Measurements from ENCODE around the gene SMTNL1. TPM values are rescaled to one million over a fixed set of nuclear protein-coding genes. Genes with fewer than 3 reads are reported as not detected.

The SMTNL1 gene
- polyA plus RNA-seq, 2 of the 4 experiments (the other 2 are of a cell fraction) = not detected

GRCh38 chr11:57551941-57552340 lies 14.5 kb downstream of the SMTNL1 start (continued):
- no peak for TF ChIP-seq JUNB (IDR thresholded peaks at IDR 0.05)

- ChIA-PET CTCF (interaction anchor here (1.3 to 2.0 kb wide), 2 partner anchors 59 to 92 kb away, joined by 3 to 4 read pairs; no protein-coding TSS in a partner anchor), POLR2A (interaction anchor here (1.1 kb wide), 1 partner anchor 21 kb away, joined by 3 read pairs; no protein-coding TSS in a partner anchor)
- Histone ChIP-seq H3K4me1 (no peaks in the 10 kb centered on the region), H3K4me2 (no peak overlapping the region), H3K27ac (no peak overlapping the region), H3K9me3 (no peaks in the 10 kb centered on the region), H3K4me3 (no peak overlapping the region)
- FAIRE-seq (no peak), ATAC-seq (no peak), DNase-seq (ENCODE audit: low read depth in 1 of 2, low spot score in 1 of 2) (no peak)
- TF ChIP-seq TFCP2L1 (CRISPR knock-in tag; IDR thresholded peaks at IDR 0.05) = no peak
- 87% methylated on average over 5 of the region's 5 CpGs for WGBS (ENCODE audit: missing lambda C conversion rate)
Measured at GRCh38 chr11:57552479-57552878, 15.1 kb downstream of the SMTNL1 start.

DNA sequence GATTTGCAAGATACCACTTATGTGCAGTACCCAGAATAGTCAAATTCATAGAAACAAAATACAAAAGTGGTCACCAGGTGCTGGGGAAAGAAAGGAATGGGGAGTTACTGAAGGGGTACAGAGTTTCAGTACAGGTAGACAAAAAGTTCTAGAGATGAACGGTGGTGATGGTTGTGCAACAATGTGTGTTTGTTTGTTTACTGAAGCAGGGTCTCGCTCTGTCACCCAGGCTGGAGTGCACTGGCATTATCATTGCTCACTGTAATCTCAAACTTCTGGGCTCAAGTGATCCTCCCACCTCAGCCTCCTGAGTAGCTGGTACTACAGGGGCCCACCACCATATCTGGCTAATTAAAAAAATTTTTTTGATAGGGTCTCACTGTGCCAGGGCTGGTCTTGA lies 18.0 kb downstream of the SMTNL1 start:
- FAIRE-seq = no peak
- WGBS (ENCODE audit: missing lambda C conversion rate) = 69% methylated on average over 2 of the region's 2 CpGs
- CTCF ChIA-PET = interaction anchor here (1.0 to 2.0 kb wide), 5 partner anchors 13 to 97 kb away, joined by 3 to 9 read pairs (median 4); no protein-coding TSS in a partner anchor

GRCh38 chr11:57556041-57556440 lies 18.6 kb downstream of the SMTNL1 start:
- no peak for DNase-seq (ENCODE audit: low read depth in 1 of 2, low spot score in 1 of 2)
- no peaks in the 10 kb centered on the region for H3K9me3 ChIP-seq
- WGBS (ENCODE audit: missing lambda C conversion rate) = 57% methylated on average over 8 of the region's 8 CpGs
- no peak for FAIRE-seq
- H3K4me1 ChIP-seq = no peaks in the 10 kb centered on the region
- no peak overlapping the region for H3K4me2 ChIP-seq
- CTCF ChIA-PET = no interaction called here
- H3K4me3 ChIP-seq = no peak overlapping the region
- no peak for ATAC-seq
- POLR2A ChIA-PET = no interaction called here
- H3K27ac ChIP-seq = no peak overlapping the region
- TF ChIP-seq BHLHE40 (IDR thresholded peaks at IDR 0.05; ENCODE audit: low read depth, low read length) (no peak), FOXS1 (CRISPR knock-in tag; IDR thresholded peaks at IDR 0.05) (no peak), MAX (IDR thresholded peaks at IDR 0.05) (no peak), NR3C1 (IDR thresholded peaks at IDR 0.05) (no peak), PBX3 (IDR thresholded peaks at IDR 0.05) (no peak), TP53 (CRISPR knock-in tag; IDR thresholded peaks at IDR 0.05) (no peak), HDAC2 (IDR thresholded peaks at IDR 0.05) (no peak), FOSL2 (IDR thresholded peaks at IDR 0.05) (no peak), FOSL2 (CRISPR knock-in tag; IDR thresholded peaks at IDR 0.05) (no peak), EHMT2 (IDR thresholded peaks at IDR 0.05; ENCODE audit: low read depth) (no peak), PHF8 (IDR thresholded peaks at IDR 0.05; ENCODE audit: borderline replicate concordance, low read depth) (no peak), CEBPB (IDR thresholded peaks at IDR 0.05) (no peak)
- TF ChIP-seq, protein P1, sequence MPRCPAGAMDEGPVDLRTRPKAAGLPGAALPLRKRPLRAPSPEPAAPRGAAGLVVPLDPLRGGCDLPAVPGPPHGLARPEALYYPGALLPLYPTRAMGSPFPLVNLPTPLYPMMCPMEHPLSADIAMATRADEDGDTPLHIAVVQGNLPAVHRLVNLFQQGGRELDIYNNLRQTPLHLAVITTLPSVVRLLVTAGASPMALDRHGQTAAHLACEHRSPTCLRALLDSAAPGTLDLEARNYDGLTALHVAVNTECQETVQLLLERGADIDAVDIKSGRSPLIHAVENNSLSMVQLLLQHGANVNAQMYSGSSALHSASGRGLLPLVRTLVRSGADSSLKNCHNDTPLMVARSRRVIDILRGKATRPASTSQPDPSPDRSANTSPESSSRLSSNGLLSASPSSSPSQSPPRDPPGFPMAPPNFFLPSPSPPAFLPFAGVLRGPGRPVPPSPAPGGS (IDR thresholded peaks at IDR 0.05) = no peak
- TF ChIP-seq, protein P2, sequence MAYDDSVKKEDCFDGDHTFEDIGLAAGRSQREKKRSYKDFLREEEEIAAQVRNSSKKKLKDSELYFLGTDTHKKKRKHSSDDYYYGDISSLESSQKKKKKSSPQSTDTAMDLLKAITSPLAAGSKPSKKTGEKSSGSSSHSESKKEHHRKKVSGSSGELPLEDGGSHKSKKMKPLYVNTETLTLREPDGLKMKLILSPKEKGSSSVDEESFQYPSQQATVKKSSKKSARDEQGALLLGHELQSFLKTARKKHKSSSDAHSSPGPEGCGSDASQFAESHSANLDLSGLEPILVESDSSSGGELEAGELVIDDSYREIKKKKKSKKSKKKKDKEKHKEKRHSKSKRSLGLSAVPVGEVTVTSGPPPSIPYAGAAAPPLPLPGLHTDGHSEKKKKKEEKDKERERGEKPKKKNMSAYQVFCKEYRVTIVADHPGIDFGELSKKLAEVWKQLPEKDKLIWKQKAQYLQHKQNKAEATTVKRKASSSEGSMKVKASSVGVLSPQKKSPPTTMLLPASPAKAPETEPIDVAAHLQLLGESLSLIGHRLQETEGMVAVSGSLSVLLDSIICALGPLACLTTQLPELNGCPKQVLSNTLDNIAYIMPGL (CRISPR knock-in tag; IDR thresholded peaks at IDR 0.05; ENCODE audit: borderline replicate concordance) = no peak

More for the DNA sequence above, 18.0 kb downstream of the SMTNL1 start:
- Histone ChIP-seq H3K27ac (no peak overlapping the region), H3K9me3 (no peaks in the 10 kb centered on the region), H3K4me1 (no peaks in the 10 kb centered on the region), H3K4me3 (no peak overlapping the region), H3K4me2 (no peak overlapping the region)
- DNase-seq (ENCODE audit: low read depth in 1 of 2, low spot score in 1 of 2) (no peak), ATAC-seq (no peak)
- POLR2A ChIA-PET = no interaction called here
- TF ChIP-seq POLR2AphosphoS2 (conservative IDR thresholded peaks at IDR 0.05; ENCODE audit: low read length) (no peak), BHLHE40 (IDR thresholded peaks at IDR 0.05; ENCODE audit: low read depth, low read length) (no peak), RNF2 (IDR thresholded peaks at IDR 0.05; ENCODE audit: borderline replicate concordance, low read depth) (no peak)
